Upper lobe of left lung (tissue), 6 donors: Measurements from ENCODE around the gene TTC33. TPM values are rescaled to one million over a fixed set of nuclear protein-coding genes. Genes with fewer than 3 reads are reported as not detected.
"Not testable (repeated sequence)": the region's sequence is repeated elsewhere in the genome, so short reads cannot be mapped to it uniquely, and the experiment has no call there.

Experiments
- ATAC-seq, 2 donors: fragments of 200-7000 bp; cut with Tn5 transposase; one replicate each; pipeline ENCODE4 v1.9.1; 2022; ENCODE audit warnings: mild to moderate bottlenecking in 2 of 2, moderate library complexity in 2 of 2; ENCODE audit not compliant: low FRiP score in 2 of 2
- DNase-seq, 2 donors: peaks; one replicate each; pipeline ENCODE4 v3.0.0-alpha.2; 2019 to 2020
- H3K27ac ChIP-seq, 4 donors: fragments of 200-600 bp; sonication (generic); one replicate each; pipeline ENCODE4 v1.5.1; 2016 to 2019
- H3K27me3 ChIP-seq, 4 donors: fragments of 200-600 bp; sonication (generic); one replicate each; pipeline ENCODE4 v1.5.1; 2017 to 2019
- H3K36me3 ChIP-seq, 4 donors: fragments of 200-600 bp; sonication (generic); one replicate each; pipeline ENCODE4 v1.5.1; 2016 to 2019
- H3K4me1 ChIP-seq, 4 donors: fragments of 200-600 bp; sonication (generic); one replicate each; pipeline ENCODE4 v1.5.1; 2018 to 2019
- H3K4me3 ChIP-seq, 4 donors: fragments of 200-600 bp; sonication (generic); one replicate each; pipeline ENCODE4 v1.5.1; 2017 to 2019; ENCODE audit warnings: mild to moderate bottlenecking in 2 of 4, moderate library complexity in 1 of 4
- H3K9me3 ChIP-seq, 4 donors: fragments of 200-600 bp; sonication (generic); one replicate each; pipeline ENCODE4 v1.5.1; 2018 to 2019
- EP300 ChIP-seq, 4 donors: sonication (generic); formaldehyde crosslinking; IDR thresholded peaks; one replicate each; pipeline ENCODE4 v1.5.1; 2017; ENCODE audit warnings: antibody characterized with exemption in 4 of 4, control low read depth in 2 of 4
- POLR2A ChIP-seq, 4 donors: fragments of 450-650 bp; IDR thresholded peaks; one replicate each; pipeline ENCODE4 v1.5.1; 2016 to 2017; ENCODE audit warnings: antibody characterized with exemption in 4 of 4, mild to moderate bottlenecking in 2 of 4
- POLR2AphosphoS5 ChIP-seq, 2 donors: sonication (generic); formaldehyde crosslinking; IDR thresholded peaks; one replicate each; pipeline ENCODE4 v1.5.1; 2017; ENCODE audit warnings: antibody characterized with exemption in 2 of 2
- WGBS, 2 donors: methylation state at CpG; one replicate each; pipeline ENCODE4 v1.1.5; 2017 to 2018; 5-methylcytosine and 5-hydroxymethylcytosine counted together
- total RNA-seq, 6 donors: library from RNA; depleted of rRNA in 4 of 6; stranded (reverse); fragments of >200 nt in 4 of 6; gene quantifications; one replicate each; pipeline versions ENCODE4 v1.1.0 to v1.2.1, GENCODE V29; 2016 to 2021
- TF ChIP-seq, protein P1 (sequence below), 6 experiments: fragments of 450-650 bp in 4 of 6; fragments of 200-600 bp in 2 of 6; sonication (generic) in 2 of 6; IDR thresholded peaks; one replicate each; pipeline ENCODE4 v1.5.1; 2016 to 2019; ENCODE audit warnings: antibody characterized with exemption in 6 of 6
- donor health status: DM: no; HTN: no; CAD: no; lungs with moderate emphysema.
- donor health status: DM: no; HTN: yes; CAD: no; lungs with severe emphysema.

TTC33 gene
- total RNA-seq, 6 donors from 2014 or later, result 13.4 to 34.1 (median 17.1) TPM

DNA sequence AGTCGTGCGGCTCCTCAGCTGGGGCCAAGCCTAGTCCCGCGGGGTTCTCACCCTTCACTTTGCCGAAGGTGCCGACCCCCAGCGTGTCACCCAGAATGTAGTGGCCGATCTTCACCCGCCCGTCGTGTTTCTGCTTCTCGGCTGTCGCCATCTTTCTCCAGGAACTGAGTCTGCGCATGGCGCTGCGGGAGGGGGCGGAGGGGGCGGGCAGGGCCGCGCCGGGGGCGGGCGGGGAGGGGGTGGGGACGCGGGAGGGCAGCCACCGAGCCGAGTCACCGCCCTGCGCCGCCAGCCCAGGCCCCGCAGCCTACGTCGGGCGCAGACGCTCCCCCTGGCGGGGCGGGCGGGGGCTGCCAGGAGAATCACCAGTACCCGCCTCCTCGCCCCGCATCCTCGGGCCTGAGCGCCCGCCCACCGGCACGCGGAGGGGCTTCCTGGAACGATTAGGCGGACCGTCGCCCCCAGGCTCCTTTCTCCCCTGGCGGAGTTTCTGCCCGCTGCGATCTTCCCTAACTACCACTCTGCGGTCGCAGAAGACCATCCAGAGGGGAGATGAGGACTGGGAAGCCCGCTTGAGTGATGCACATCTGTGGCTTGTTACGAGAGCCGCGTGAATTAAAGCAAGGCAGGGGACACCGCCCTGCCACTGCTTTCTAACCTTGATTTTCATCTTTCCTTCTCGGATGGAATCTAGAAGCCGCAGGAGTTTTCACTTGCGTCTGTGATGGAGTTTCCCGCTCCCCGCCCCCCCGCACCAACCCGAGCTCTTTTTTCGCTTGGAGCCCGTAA lies 42.4 kb upstream of the TTC33 start, which contains the start of gene PRKAA1:
Gene PRKAA1, minus strand, starts transcription at position 363 of the 789 bp plus-strand sequence. Its CDS starts 185 bp downstream, at position 178.
- H3K27me3 ChIP-seq, result no peaks in the 10 kb centered on the region
- DNase-seq (peak; percentile 94 to 99), ATAC-seq (peak; percentile 98)
- 0 to 1% methylated on average over 15 to 54 of the region's 70 CpGs for WGBS, 2 donors
- H3K4me1 ChIP-seq, result peaks cover 16 to 33% (median 30%) of the 10 kb centered on the region in 4 donors
- peak within 1 kb of the TSS; percentile 76 to 99 (median 94) for H3K4me3 ChIP-seq
- H3K9me3 ChIP-seq, result no peaks in the 10 kb centered on the region
- peak within 1 kb of the TSS; percentile 88 to 98 (median 95) for H3K27ac ChIP-seq
- TF ChIP-seq EP300 (IDR thresholded peaks at IDR 0.05) (no peak), POLR2A (IDR thresholded peaks at IDR 0.05) (peak in 1 of 4 donors; percentile 71), POLR2AphosphoS5 (IDR thresholded peaks at IDR 0.05) (peak; percentile 44 to 64)
- TF ChIP-seq, protein P1, sequence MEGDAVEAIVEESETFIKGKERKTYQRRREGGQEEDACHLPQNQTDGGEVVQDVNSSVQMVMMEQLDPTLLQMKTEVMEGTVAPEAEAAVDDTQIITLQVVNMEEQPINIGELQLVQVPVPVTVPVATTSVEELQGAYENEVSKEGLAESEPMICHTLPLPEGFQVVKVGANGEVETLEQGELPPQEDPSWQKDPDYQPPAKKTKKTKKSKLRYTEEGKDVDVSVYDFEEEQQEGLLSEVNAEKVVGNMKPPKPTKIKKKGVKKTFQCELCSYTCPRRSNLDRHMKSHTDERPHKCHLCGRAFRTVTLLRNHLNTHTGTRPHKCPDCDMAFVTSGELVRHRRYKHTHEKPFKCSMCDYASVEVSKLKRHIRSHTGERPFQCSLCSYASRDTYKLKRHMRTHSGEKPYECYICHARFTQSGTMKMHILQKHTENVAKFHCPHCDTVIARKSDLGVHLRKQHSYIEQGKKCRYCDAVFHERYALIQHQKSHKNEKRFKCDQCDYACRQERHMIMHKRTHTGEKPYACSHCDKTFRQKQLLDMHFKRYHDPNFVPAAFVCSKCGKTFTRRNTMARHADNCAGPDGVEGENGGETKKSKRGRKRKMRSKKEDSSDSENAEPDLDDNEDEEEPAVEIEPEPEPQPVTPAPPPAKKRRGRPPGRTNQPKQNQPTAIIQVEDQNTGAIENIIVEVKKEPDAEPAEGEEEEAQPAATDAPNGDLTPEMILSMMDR (IDR thresholded peaks at IDR 0.05), result peak; percentile 70 to 89 (median 84)
- H3K36me3 ChIP-seq, result no peaks in the 10 kb centered on the region

DNA sequence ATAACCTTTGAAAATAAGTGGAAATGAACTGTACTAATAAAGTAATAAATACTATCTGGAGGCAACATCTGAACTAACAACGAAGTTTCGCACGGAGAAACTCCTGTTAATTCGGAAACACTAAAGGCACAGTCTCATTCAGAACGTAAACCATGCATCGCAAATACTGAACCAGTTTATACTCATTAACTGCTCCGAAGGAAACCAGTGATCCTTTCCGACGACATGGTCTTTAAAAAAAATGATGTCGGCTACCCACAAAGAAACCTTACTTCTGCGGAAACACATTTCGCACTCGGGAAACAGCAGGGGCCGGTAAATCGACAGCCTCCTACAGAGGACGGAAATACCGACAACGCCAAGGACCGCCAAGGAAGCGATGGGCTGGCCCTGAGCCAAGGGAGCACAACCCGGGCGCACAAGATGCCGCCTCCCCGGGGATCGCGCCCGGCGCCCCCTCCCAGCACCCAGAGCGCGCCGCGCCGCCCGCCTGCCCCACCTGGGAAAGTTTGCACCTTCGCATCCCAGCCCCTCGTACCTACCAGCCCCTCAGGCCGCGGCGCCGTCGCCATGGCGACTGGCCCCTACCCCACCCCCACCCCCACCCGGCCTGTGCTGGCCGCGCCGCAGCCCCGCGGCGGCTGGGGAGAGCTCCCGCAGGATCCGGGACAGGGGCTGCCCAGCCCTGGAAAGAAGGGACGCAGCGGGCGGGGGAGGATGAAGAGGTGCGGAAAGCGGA lies 41.7 kb upstream of the TTC33 start:
- peaks cover 16 to 34% (median 30%) of the 10 kb centered on the region in 4 donors for H3K4me1 ChIP-seq
- TF ChIP-seq POLR2AphosphoS5 (IDR thresholded peaks at IDR 0.05) (peak; percentile 12 to 36), POLR2A (IDR thresholded peaks at IDR 0.05) (no peak), EP300 (IDR thresholded peaks at IDR 0.05) (no peak)
- TF ChIP-seq, protein P1 (IDR thresholded peaks at IDR 0.05), result no peak

DNA sequence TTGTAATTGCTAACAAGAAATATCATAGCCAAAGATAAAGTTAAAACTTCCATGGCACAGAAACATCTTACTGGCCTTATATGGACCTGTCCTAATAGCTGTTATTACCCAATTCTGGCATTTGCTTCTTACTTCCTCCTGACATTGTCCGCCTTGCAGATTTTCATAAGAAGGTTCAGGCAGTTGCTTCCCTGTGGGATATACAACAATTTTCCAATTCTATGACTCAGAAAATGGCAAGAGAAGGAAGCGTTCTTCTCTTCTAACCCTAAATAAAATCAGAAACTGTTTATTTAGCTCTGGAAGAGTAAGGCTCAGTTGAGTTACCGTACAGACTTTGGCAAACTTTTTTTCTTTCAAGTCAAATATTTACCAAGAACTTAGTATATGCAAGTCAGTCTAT lies 40.7 kb upstream of the TTC33 start:
- DNase-seq (peak in 1 of 2 donors; percentile 32), ATAC-seq (peak in 1 of 2 donors; percentile 66)
- Histone ChIP-seq H3K27me3 (no peaks in the 10 kb centered on the region), H3K36me3 (no peaks in the 10 kb centered on the region), H3K4me1 (peaks cover 18 to 43% (median 35%) of the 10 kb centered on the region in 4 donors), H3K27ac (peak overlapping the region; percentile 50 to 98 (median 90)), H3K9me3 (no peaks in the 10 kb centered on the region), H3K4me3 (peak overlapping the region in 3 of 4 donors; percentile 76 to 98 (median 91))
- TF ChIP-seq, protein P1 (IDR thresholded peaks at IDR 0.05), result no peak
- no peak for TF ChIP-seq POLR2A (IDR thresholded peaks at IDR 0.05)
- TF ChIP-seq POLR2AphosphoS5 (IDR thresholded peaks at IDR 0.05), result no peak
- TF ChIP-seq EP300 (IDR thresholded peaks at IDR 0.05), result no peak
- 21 to 22% methylated on average over 3 of the region's 3 CpGs for WGBS, 2 donors

More for the DNA sequence above, 41.7 kb upstream of the TTC33 start:
- 0 to 1% methylated on average over 13 to 27 of the region's 56 CpGs for WGBS, 2 donors
- Histone ChIP-seq H3K9me3 (no peaks in the 10 kb centered on the region), H3K4me3 (peak overlapping the region; percentile 76 to 99 (median 94)), H3K27ac (peak overlapping the region; percentile 88 to 98 (median 95)), H3K36me3 (no peaks in the 10 kb centered on the region), H3K27me3 (no peaks in the 10 kb centered on the region)
- ATAC-seq (peak; percentile 72 to 76), DNase-seq (peak; percentile 84 to 93)

DNA sequence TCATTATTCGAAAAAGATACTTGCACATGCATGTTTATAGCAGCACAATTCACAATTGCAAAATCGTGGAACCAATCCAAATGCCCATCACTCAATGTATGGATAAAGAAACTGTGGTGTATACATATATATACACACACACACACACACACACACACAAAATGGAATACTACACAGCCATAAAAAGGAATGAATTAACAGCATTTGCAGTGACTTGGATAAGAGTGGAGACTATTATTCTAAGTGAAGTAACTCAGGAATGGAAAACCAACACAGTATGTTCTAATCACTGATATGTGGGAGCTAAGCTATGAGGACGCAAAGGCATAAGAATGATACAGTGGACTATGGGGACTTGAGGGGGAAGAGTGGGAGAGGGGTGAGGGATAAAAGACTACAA lies 39.1 kb upstream of the TTC33 start:
- WGBS, 2 donors, result 82 to 90% methylated on average over 3 of the region's 3 CpGs
- not testable (repeated sequence) for H3K27me3 ChIP-seq, DNase-seq, ATAC-seq, H3K4me3 ChIP-seq, H3K9me3 ChIP-seq, H3K27ac ChIP-seq, H3K36me3 ChIP-seq
- peaks cover 22 to 53% (median 45%) of the 10 kb centered on the region in 4 donors for H3K4me1 ChIP-seq

DNA sequence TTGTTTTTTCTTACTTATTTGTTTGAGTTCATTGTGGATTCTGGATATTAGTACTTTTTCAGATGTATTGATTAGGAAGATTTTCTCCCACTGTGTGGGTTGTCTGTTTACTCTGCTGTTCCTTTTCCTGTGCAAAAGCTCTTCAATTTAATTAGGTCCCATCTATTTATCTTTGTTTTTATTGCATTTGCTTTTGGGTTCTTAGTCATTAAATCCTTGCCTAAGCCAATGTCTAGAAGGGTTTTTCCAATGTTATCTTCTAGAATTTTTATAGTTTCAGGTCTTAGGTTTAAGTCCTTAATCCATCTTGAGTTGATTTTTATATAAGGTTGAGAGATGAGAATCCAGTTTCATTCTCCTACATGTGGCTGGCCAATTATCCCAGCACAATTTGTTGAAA lies 38.6 kb upstream of the TTC33 start:
- not testable (repeated sequence) for H3K9me3 ChIP-seq, H3K27me3 ChIP-seq, DNase-seq, H3K36me3 ChIP-seq, ATAC-seq, H3K4me3 ChIP-seq, H3K27ac ChIP-seq
- peaks cover 22 to 53% (median 49%) of the 10 kb centered on the region in 4 donors for H3K4me1 ChIP-seq

DNA sequence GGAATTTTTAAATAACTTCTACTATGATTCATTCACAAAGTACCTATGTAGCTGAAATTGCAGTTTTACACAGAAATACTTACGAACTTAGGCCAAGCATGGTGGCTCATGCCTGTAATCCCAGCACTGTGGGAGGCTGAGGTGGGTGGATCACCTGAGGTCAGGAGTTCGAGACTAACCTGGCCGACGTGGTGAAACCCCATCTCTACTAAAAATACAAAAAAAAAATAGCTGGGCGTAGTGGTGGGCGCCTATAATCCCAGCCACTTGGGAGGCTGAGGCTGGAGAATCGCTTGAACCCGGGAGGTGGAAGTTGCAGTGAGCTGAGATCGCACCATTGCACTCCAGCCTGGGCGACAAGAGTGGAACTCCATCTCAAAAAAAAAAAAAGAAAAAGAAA lies 36.9 kb upstream of the TTC33 start:
- not testable (repeated sequence) for H3K4me3 ChIP-seq, H3K27me3 ChIP-seq, H3K27ac ChIP-seq, H3K36me3 ChIP-seq, H3K9me3 ChIP-seq, DNase-seq, ATAC-seq
- peaks cover 22 to 50% (median 41%) of the 10 kb centered on the region in 4 donors for H3K4me1 ChIP-seq
- 94 to 96% methylated on average over 10 of the region's 10 CpGs for WGBS, 2 donors
